Activated B cell treated with CpG ODN at 0.5 μM for 24 hours (primary cell): ENCODE measurements around the gene GKAP1. TPM values are rescaled to one million over a fixed set of nuclear protein-coding genes. Genes with fewer than 3 reads are reported as not detected.

Source experiments
- ATAC-seq: fragments of 200-7000 bp; cut with Tn5 transposase; one replicate; pipeline ENCODE4 v1.10.0; 2021; ENCODE audit warnings: low read depth, mild to moderate bottlenecking, moderate library complexity
- CTCF ChIA-PET: fragments of 350-600 bp; sonication (Branson Sonifier 250); formaldehyde crosslinking; loops from one replicate; lab custom pipeline; 2021; ENCODE audit warnings: antibody characterized with exemption; lab: Charles Lee
- POLR2A ChIA-PET: fragments of 350-600 bp; sonication (Branson Sonifier 250); formaldehyde crosslinking; loops from one replicate; lab custom pipeline; 2021; ENCODE audit warnings: antibody characterized with exemption; lab: Charles Lee
- DNase-seq: peaks from one replicate; pipeline ENCODE4 v3.0.0; 2022
- H3K27ac Mint-ChIP-seq: one replicate; pipeline ENCODE4 v1.8.0; 2020; ENCODE audit warnings: mixed read lengths
- H3K27me3 Mint-ChIP-seq: one replicate; pipeline ENCODE4 v1.8.0; 2021; ENCODE audit warnings: mixed read lengths
- H3K36me3 Mint-ChIP-seq: one replicate; pipeline ENCODE4 v1.8.0; 2021; ENCODE audit warnings: low read depth, mixed read lengths
- H3K4me1 Mint-ChIP-seq: one replicate; pipeline ENCODE4 v1.8.0; 2021; ENCODE audit warnings: mixed read lengths
- H3K4me3 Mint-ChIP-seq: one replicate; pipeline ENCODE4 v1.8.0; 2020; ENCODE audit warnings: mild to moderate bottlenecking, mixed read lengths
- H3K9me3 Mint-ChIP-seq: one replicate; pipeline ENCODE4 v1.8.0; 2020; ENCODE audit warnings: mixed read lengths
- intact Hi-C: fragments of 100-400 bp; cut with micrococcal nuclease; formaldehyde crosslinking; loops from one replicate; pipeline ENCODE4 v1.15.1; 2024
- total RNA-seq: library from RNA; stranded (reverse); gene quantifications from 2 replicates; pipeline ENCODE4 v1.2.3, GENCODE V29; 2022
- TF ChIP-seq, protein P1 (sequence below): fragments of 200-600 bp; IDR thresholded peaks from one replicate; pipeline ENCODE4 v1.8.0; 2022; ENCODE audit warnings: antibody characterized with exemption, mild to moderate bottlenecking

GKAP1 gene
- total RNA-seq, 1 donor from 2014 or later, result 4.3 TPM

DNA sequence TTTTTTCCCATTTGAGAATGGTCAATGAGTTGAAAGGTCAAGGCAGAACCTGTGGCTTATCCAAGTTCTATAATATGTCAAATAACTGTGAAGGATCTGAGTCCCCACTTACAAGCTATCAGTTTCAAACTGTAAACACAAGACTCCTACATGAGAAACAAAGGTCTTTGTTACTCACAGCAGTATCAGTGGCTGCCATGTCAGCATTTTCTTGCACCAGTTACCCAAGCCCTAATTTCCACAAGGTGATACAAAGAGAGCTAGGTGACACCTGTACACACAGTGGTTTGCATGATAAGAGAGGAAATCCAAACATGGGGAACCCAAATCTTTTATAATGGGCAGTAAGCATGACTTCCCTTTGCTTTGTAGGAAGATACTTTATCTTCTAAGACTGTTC, 101.8 kb downstream of the GKAP1 start:
- Mint-ChIP-seq H3K4me3 (no peak overlapping the region), H3K27ac (no peak overlapping the region), H3K27me3 (no peaks in the 10 kb centered on the region), H3K4me1 (peaks cover 4% of the 10 kb centered on the region), H3K36me3 (no peaks in the 10 kb centered on the region), H3K9me3 (no peaks in the 10 kb centered on the region)
- TF ChIP-seq, protein P1, sequence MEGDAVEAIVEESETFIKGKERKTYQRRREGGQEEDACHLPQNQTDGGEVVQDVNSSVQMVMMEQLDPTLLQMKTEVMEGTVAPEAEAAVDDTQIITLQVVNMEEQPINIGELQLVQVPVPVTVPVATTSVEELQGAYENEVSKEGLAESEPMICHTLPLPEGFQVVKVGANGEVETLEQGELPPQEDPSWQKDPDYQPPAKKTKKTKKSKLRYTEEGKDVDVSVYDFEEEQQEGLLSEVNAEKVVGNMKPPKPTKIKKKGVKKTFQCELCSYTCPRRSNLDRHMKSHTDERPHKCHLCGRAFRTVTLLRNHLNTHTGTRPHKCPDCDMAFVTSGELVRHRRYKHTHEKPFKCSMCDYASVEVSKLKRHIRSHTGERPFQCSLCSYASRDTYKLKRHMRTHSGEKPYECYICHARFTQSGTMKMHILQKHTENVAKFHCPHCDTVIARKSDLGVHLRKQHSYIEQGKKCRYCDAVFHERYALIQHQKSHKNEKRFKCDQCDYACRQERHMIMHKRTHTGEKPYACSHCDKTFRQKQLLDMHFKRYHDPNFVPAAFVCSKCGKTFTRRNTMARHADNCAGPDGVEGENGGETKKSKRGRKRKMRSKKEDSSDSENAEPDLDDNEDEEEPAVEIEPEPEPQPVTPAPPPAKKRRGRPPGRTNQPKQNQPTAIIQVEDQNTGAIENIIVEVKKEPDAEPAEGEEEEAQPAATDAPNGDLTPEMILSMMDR, result no peak
- CTCF ChIA-PET, result no interaction called here
- ATAC-seq, result no peak
- no peak for DNase-seq
- POLR2A ChIA-PET, result no interaction called here
- intact Hi-C loops, result no loop called here

DNA sequence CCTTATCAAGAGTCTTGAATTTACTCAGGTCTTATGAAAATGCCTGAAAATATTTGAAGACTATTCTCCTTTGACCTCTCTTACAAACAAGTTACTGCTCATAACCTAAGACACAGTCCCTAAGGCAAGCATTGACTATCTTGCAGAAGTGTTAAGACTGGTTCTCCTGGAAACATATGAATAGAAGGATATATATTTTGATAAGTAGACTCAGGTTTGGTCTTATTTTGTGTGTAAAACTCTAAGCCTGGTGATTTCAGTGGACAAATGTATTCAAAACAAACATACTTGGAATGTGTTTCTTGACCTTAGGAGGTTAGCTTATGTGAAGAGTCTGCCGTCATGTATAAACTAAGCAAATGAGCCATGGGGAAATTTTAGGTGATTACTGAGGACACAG, 102.3 kb downstream of the GKAP1 start:
- Mint-ChIP-seq H3K4me1 (peaks cover 4% of the 10 kb centered on the region), H3K4me3 (no peak overlapping the region), H3K36me3 (no peaks in the 10 kb centered on the region), H3K27ac (no peak overlapping the region), H3K27me3 (no peaks in the 10 kb centered on the region), H3K9me3 (no peaks in the 10 kb centered on the region)
- DNase-seq (no peak), ATAC-seq (no peak)
- intact Hi-C loops, result no loop called here
- TF ChIP-seq, protein P1, result no peak
- POLR2A ChIA-PET, result no interaction called here
- CTCF ChIA-PET, result no interaction called here

DNA sequence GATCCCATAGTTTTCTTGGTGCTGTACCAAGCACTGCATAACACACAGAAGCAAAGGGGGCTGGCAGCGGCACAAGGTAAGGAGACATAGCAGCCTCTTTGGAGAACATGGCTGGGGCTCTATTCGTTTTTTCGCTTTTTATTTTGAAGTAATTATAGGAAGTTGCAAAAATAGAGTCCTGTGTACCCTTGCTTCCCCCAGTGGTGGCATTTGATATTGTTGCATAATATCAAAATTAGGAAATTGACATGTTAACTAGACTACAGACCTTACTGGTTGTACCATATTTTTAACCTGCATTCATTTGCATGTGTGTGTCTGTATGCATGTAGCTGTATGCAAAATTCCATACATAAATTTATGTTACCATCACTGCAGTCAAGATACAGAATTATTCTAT, 103.2 kb downstream of the GKAP1 start:
- ChIA-PET POLR2A (no interaction called here), CTCF (no interaction called here)
- H3K4me3 Mint-ChIP-seq, result no peak overlapping the region
- DNase-seq, result no peak
- TF ChIP-seq, protein P1, result no peak
- H3K36me3 Mint-ChIP-seq, result no peaks in the 10 kb centered on the region
- peak; percentile 60 for ATAC-seq
- H3K27me3 Mint-ChIP-seq, result no peaks in the 10 kb centered on the region
- peaks cover 4% of the 10 kb centered on the region for H3K4me1 Mint-ChIP-seq
- no peak overlapping the region for H3K27ac Mint-ChIP-seq
- intact Hi-C loops, result loop anchor here (1.0 kb wide), 2 partner anchors 94 to 131 kb away; no protein-coding TSS in a partner anchor
- H3K9me3 Mint-ChIP-seq, result no peaks in the 10 kb centered on the region

DNA sequence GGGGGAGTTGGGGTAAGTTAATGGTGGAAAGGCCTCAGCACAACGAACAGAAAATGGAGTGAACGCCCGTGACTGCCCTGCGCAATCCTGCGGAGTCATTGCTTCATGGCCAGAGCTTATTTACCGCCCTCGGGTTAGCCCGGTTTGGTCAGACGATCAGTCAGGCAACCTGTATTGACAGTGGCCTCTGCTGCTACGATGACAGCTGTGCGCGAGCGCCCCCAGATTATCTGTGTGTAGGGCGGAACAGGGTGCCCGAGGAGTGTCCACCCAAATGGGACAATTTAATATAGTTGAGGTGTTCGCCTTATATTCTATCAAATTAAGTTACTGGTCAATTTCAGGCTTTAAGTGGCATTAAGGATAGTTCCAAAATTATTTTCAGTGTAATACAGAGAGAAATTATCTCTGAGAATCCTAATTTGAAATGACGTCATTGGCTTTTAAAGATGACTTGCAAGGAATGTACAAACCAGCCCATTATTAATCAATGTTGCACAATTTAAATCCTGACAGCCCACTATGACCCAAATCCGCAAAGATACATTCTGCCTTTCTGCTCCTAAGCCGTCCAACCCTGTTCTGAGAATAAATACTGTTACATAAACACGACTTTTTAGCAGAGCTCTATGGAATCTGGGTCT, 108.9 kb downstream of the GKAP1 start:
- Mint-ChIP-seq H3K27me3 (no peaks in the 10 kb centered on the region), H3K4me3 (peak overlapping the region; percentile 99), H3K9me3 (peaks cover 2% of the 10 kb centered on the region), H3K36me3 (peaks cover 22% of the 10 kb centered on the region), H3K4me1 (peaks cover 33% of the 10 kb centered on the region), H3K27ac (peak overlapping the region; percentile 99)
- ATAC-seq (peak; percentile 45), DNase-seq (no peak)
- POLR2A ChIA-PET, result interaction anchor here (0.7 to 3.0 kb wide), 14 partner anchors 9 to 272 kb away, joined by 3 to 29 read pairs (median 6); partner anchors contain the start of genes HNRNPK, IDNK, KIF27 and RMI1
- intact Hi-C loops, result loop anchor here (1.0 to 5.0 kb wide), 8 partner anchors 13 to 272 kb away; partner anchors contain the start of genes GKAP1, HNRNPK, IDNK and KIF27
- TF ChIP-seq, protein P1, result no peak
- CTCF ChIA-PET, result interaction anchor here (1.0 to 2.9 kb wide), 3 partner anchors 85 to 1901 kb away, joined by 3 to 11 read pairs (median 6); partner anchors contain the start of gene IDNK
